H54 (cell line): ENCODE measurements around the gene ADAM11.
"Not testable (repeated sequence)": the region's sequence is repeated elsewhere in the genome, so short reads cannot be mapped to it uniquely, and the experiment has no call there.

Experiments used
- DNase-seq: peaks from one replicate; pipeline ENCODE4 v3.0.0; 2011; ENCODE audit warnings: low spot score, mixed read lengths; ENCODE audit not compliant: insufficient read length
- FAIRE-seq: peaks from 3 replicates; lab custom pipeline; 2011; peaks lifted over from hg19 to GRCh38; lab: Jason Lieb, UNC
- POLR2A ChIP-seq: IDR thresholded peaks from 2 replicates; pipeline ENCODE4 v1.6.1; 2011; ENCODE audit warnings: low read depth, mild to moderate bottlenecking, low read length

ADAM11 gene

DNA sequence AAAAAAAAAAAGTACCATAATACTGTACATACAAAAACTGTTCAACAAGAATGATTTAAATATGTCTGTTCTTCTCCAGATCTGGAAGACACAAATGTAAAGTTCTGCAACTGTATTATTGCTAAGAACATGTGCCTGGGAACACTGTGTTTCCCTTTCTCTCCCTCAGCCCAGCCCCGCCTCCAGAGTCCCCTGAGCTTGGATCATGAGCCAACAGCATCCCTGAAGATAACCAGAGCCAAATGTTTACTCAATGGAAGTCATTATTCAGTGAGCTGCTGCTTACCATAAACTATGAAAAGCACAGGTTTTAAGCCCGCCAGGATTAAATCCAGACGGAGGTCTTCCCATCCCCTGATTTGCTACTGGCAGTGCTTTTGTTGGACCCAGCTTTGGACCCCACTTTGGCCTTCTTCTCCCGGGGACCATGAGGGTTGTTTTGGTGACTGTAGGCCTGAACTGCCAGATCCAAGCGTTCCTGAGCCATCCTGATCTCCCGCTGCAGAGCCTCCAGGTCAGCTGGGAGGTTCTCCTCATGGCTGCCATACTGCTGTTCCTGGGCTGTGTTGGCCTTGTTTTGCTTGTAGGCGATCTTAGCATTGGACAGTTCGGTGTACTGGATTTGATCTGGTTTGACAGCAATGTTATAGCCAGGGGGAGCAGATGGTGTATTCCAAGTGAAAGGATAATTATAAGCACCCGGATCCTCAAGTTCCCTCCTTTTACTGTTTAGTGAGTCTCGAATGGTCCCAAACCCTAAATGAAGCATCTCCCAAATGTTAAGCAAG is 45.7 kb downstream of the ADAM11 start:
- DNase-seq = no peak
- no peak for FAIRE-seq
- no peak for TF ChIP-seq POLR2A

DNA sequence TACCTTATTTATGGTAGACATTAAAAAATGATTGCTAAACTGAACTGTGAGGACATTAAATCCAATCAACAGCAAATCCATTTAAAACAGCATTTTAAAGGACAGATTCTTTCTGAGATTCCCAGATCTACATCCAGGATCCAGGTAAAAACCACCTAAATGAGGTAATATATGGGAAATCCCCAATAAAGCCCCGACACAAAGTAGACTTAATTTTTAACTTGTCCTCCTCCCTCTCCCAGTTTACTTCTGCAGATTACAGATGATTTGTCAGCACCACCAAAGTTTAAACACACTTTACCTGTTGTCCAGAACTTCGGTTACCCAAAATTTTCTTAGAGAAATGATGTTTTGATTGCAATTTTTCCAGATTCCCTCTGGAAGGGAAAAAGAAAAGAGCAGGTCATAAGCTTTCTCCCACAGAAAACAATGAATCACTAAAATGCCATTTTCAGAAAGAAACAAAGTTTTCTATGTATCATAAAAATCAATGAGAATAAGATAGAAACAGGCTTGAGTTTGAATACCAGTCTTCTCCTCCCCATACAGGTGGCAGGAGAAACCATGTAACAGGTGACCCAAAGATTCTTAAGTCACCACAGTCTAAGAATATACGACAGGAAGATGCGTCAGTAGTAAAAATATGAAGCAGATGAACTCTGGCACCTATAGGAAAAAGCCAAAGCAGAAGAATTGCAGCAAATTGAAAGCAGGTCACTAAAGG is 48.5 kb downstream of the ADAM11 start:
- FAIRE-seq (no peak), DNase-seq (no peak)
- TF ChIP-seq POLR2A = no peak

DNA sequence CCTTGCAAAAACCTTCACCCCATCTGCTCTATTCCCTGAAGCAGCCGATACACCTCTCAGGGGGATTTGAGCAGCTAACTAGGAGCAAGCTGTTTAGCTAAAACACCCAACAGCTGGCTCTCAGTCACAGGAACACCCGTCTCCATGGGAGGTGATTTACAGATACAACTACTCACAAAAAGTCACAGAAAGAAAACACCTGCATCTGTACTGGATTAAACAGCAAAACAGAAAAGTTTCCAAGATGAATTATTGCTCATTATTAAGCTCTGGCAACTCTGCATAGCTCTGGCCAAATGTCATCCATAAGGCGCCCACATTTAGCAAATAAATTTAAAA is 49.0 kb downstream of the ADAM11 start:
- TF ChIP-seq POLR2A = no peak
- DNase-seq (no peak), FAIRE-seq (no peak)

DNA sequence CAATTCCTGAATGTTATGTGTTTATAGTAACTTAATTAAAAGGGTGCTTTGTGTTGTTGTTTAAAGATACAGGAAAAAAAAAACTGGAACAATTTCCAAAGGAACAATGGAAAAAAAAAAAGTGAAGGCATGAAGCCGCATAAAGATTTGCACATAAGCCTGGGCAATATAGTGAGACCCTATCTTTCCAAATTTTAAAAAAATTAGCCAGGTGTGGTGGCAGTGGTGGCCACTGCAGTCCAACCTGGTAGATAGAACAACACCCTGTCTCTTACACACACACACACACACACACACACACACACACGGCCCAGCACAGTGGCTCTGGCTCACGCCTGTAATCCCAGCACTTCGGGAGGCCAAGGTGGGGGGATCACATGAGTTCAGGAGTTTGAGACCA is 49.4 kb downstream of the ADAM11 start:
- DNase-seq (no peak), FAIRE-seq (no peak)
- no peak for TF ChIP-seq POLR2A

DNA sequence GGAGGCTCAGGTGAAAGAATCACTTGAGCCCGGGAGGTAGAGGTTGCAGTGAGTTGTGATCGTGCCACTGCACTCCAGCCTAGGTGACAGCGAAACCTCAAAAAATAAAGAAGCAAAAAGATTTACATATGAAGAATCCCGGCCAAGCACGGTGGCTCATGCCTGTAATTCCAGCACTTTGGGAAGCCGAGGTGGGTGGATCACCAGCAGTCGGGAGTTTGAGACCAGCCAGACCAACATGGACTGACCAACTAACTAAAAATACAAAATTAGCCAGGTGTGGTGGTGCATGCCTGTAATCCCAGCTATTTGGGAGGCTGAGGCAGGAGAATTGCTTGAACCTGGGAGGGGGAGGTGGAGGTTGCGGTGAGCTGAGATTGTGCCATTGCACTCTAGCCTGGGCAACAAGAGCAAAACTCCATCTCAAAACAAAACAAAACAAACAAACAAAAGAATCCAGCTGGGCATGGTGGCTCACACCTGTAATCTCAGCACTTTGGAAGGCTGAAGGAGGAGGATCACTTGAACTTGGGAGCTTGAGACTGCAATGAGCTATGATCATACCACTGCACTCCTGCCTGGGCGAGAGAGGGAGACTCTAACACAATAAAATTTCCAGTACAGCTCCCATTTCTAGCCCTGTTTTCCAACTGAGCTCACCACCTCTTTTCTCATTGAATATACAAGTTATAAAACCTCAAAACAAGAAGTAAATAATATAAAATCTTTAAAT is 50.0 kb downstream of the ADAM11 start:
- not testable (repeated sequence) for FAIRE-seq, DNase-seq

DNA sequence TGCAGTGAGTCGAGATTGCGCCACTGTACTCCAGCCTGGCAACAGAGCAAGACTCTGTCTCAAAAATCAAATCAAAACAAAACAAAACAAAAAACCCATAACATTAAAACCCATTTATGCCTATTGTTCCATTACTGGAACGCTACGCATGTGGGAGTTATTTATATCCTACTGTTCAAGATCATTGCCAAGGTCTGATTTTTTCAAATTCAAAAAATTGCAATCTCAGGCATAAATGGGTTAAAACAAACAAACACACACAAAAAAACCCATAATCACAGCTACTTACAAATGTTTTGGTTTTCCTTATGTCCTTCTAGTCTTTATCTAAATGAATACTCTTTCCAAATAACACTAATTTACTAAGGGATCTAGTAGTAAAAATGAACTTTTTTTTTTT is 53.5 kb downstream of the ADAM11 start:
- FAIRE-seq (no peak), DNase-seq (no peak)
- no peak for TF ChIP-seq POLR2A

DNA sequence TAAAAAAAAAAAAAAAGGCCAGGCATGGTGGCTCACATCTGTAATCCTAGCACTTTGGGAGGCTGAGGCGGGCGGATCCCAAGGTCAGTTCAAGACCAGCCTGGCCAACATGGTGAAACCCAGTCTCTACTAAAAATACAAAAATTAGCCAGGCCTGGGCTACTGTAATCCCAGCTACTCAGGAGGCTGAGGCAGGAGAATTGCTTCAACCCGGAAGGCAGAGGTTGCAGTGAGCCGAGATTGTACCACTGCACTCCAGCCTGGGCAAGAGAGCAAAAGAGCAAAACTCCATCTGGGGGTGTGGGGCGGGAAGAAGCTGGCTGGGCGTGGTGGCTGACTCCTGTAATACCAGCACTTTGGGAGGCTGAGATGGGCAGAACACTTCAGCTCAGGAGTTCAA is 59.7 kb downstream of the ADAM11 start:
- DNase-seq, FAIRE-seq: not testable (repeated sequence)

DNA sequence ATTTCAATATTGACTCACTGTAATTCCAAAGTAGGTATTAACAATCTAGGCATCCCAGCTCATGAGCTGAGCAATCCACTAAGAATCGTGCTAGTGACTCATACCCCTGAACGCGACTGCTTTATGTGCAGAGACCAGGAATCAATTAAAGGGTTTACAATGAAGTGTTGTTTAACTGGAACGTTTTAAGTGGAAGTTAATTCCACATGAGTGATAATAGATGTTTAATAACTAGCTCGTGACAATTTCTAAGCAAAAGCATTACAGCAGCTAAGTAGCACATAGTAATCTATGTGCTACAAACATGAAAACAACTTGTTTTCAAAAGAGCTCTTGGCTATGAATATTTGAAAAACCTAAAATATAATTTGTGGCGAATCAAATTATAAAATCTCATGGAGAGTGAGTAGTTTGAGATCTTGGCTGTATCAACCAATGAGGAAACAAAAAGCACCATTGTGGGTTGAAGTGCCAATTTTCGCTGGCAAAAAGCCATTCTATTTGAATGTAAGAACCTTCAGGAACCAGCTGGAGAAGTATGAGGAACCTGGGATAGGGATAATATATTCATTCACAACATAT is 61.9 kb downstream of the ADAM11 start:
- DNase-seq (peak; percentile 77), FAIRE-seq (peak; percentile 86)
- no peak for TF ChIP-seq POLR2A

DNA sequence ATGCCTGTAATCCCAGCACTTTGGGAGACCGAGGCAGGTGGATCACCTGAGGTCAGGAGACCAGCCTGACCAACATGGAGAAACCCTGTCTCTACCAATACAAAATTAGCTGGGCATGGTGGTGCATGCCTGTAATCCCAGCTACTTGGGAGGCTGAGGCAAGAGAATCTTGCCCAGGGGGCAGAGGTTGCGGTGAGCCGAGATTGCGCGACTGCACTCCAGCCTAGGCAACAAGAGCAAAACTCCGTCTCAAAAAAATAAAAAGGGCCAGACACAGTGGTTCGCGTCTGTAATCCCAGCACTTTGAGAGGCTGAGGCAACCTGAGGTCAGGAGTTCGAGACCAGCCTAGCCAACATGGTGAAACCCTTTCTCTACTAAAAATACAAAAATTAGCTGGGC is 66.4 kb downstream of the ADAM11 start:
- not testable (repeated sequence) for FAIRE-seq, DNase-seq

DNA sequence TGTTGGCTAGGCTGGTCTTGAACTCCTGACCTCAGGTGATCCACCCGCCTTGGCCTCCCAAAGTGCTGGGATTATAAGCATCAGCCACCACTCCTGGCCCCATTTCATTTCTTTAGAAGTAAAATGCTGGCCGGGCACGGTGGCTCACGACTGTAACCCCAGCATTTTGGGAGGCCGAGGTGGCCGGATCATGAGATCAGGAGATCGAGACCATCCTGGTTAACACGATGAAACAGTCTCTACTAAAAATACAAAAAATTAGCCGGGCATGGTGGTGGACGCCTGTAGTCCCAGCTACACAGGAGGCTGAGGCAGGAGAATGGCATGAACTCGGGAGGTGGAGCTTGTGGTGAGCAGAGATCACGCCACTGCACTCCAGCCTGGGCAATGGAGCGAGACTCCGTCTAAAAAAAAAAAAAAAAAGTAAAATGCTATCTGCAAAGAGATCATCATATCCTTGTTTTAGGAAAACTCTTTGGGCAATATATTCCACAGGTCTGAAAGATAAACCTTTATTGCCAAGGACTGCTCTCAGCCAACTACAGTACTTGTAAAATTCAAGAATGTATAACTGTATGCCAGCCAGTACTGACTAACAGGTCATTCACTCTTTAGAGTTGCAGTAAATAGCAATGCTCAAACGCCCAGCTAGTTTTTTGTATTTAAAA is 67.5 kb downstream of the ADAM11 start:
- TF ChIP-seq POLR2A = no peak
- DNase-seq = no peak
- no peak for FAIRE-seq

DNA sequence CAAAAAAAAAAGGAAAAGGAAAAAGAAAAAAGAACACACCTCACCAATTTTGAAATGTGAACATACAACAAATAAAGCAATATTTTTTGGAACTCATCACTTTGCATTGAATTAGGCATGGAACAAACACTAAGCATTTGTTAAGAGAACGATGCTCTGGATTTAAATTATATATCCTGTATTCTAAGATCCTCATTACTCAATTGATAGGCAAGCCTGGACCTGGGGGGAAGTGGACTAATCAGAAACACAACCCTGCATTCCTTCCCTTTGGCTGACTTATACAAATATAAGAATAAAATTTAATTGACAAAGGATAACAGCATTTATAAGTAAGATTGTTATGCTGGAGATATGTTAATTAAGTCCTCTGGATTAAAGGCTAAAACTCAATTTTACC is 69.1 kb downstream of the ADAM11 start:
- TF ChIP-seq POLR2A = no peak
- no peak for DNase-seq
- FAIRE-seq = no peak

DNA sequence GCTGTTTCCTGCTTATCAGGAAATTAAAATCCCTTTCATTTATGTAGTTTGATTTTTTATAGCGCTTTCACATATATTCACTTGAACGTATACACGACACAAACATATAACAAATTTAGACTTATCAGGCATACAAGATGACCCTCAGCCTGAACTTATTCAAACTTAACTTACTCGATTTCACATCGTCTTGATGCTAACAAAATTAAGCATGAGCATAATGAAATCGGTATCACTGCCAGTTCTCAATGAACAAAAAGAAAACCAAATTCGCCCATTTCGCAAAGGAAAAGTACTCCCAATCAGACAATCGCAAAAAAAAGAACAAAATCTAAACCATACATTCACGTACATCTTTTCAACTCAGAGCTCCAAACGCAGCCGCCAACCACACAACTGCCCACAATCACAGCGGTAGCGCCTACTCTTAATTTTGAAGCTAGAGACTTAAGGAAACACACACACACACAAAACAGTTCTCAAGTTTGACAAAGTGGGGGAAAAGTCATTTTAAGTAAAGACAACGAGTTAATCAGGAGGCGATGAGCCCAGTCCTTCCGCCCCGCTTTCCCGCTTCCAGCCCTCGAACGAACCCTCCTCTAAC is 70.2 kb downstream of the ADAM11 start:
- no peak for TF ChIP-seq POLR2A
- DNase-seq = no peak
- FAIRE-seq = no peak
